GM18867 (cell line): ENCODE measurements around the gene MKI67.
"Not testable (repeated sequence)": the region's sequence is repeated elsewhere in the genome, so short reads cannot be mapped to it uniquely, and the experiment has no call there.

Experiments
- ATAC-seq: cut with Tn5 transposase; IDR thresholded peaks from one replicate; pipeline ENCODE4 v1.9.1; 2021; ENCODE audit warnings: mild to moderate bottlenecking, moderate library complexity; ENCODE audit not compliant: unreplicated experiment

MKI67 gene

GRCh38 chr10:128149267-128150014 lies 23.2 kb upstream of the MKI67 start:
- no peak for ATAC-seq

GRCh38 chr10:128147669-128148068 lies 21.4 kb upstream of the MKI67 start:
- no peak for ATAC-seq

GRCh38 chr10:128147064-128147463 lies 20.8 kb upstream of the MKI67 start:
- ATAC-seq: peak; percentile 54

- no peak for ATAC-seq
Observed at GRCh38 chr10:128144547-128144946, 18.3 kb upstream of the MKI67 start.

GRCh38 chr10:128143531-128143930 lies 17.3 kb upstream of the MKI67 start:
- ATAC-seq: no peak

GRCh38 chr10:128140425-128140824 lies 14.2 kb upstream of the MKI67 start:
- ATAC-seq: no peak

- not testable (repeated sequence) for ATAC-seq
Observed at GRCh38 chr10:128138429-128138828, 12.2 kb upstream of the MKI67 start.

GRCh38 chr10:128137877-128138276 lies 11.7 kb upstream of the MKI67 start:
- ATAC-seq: peak; percentile 52

- no peak for ATAC-seq
Observed at GRCh38 chr10:128130051-128130450, 3.8 kb upstream of the MKI67 start.

- no peak for ATAC-seq
Observed at GRCh38 chr10:128128582-128128981, 2.4 kb upstream of the MKI67 start.

GRCh38 chr10:128125416-128125943 lies 743 bp downstream of the MKI67 start:
- peak; percentile 5 for ATAC-seq

- ATAC-seq: no peak
Observed at GRCh38 chr10:128124813-128125403, 1.3 kb downstream of the MKI67 start.

- no peak for ATAC-seq
Observed at GRCh38 chr10:128123846-128124245, 2.4 kb downstream of the MKI67 start.

- no peak for ATAC-seq
Observed at GRCh38 chr10:128122931-128123330, 3.3 kb downstream of the MKI67 start.

- ATAC-seq: no peak
Observed at GRCh38 chr10:128121750-128122412, 4.3 kb downstream of the MKI67 start.

GRCh38 chr10:128116851-128117615 lies 9.2 kb downstream of the MKI67 start:
- ATAC-seq: no peak

- no peak for ATAC-seq
Observed at GRCh38 chr10:128116187-128116586, 10.0 kb downstream of the MKI67 start.

- ATAC-seq: no peak
Observed at GRCh38 chr10:128115356-128115755, 10.9 kb downstream of the MKI67 start.

- ATAC-seq: no peak
Observed at GRCh38 chr10:128114901-128115300, 11.3 kb downstream of the MKI67 start.

- ATAC-seq: no peak
Observed at GRCh38 chr10:128113026-128113425, 13.2 kb downstream of the MKI67 start.

GRCh38 chr10:128111696-128112095 lies 14.5 kb downstream of the MKI67 start:
- no peak for ATAC-seq
